Endodermal cell (in vitro differentiated cells): ENCODE results near the gene NT5C2. TPM values are rescaled to one million over a fixed set of nuclear protein-coding genes. Genes with fewer than 3 reads are reported as not detected.

ENCODE experiments used
- DNase-seq: peaks from one replicate; pipeline ENCODE4 v3.0.0-alpha.2; 2017
- H3K27ac ChIP-seq: 2 replicates; pipeline ENCODE4 v1.5.1; 2013; ENCODE audit warnings: mild to moderate bottlenecking, low read depth, low read length, moderate library complexity
- H3K27me3 ChIP-seq: 2 replicates; pipeline ENCODE4 v1.6.1; 2013; ENCODE audit warnings: mild to moderate bottlenecking, low read length, moderate library complexity; ENCODE audit not compliant: insufficient read depth, control insufficient read depth, poor library complexity, severe bottlenecking
- H3K36me3 ChIP-seq: 2 replicates; pipeline ENCODE4 v1.7.0; 2013; ENCODE audit warnings: mild to moderate bottlenecking, low read length, moderate library complexity; ENCODE audit not compliant: control insufficient read depth, insufficient read depth
- H3K4me1 ChIP-seq: one replicate; pipeline ENCODE4 v1.7.0; 2013; ENCODE audit warnings: low read length; ENCODE audit not compliant: control insufficient read depth, insufficient read depth
- H3K4me3 ChIP-seq: 2 replicates; pipeline ENCODE4 v1.5.1; 2013; ENCODE audit warnings: mild to moderate bottlenecking, low read length, moderate library complexity
- H3K9ac ChIP-seq: 2 replicates; pipeline ENCODE4 v1.6.1; 2013; ENCODE audit warnings: mild to moderate bottlenecking, low read length, moderate library complexity; ENCODE audit not compliant: poor library complexity, severe bottlenecking; ENCODE audit errors: extremely low read depth
- H3K9me3 ChIP-seq: 2 replicates; pipeline ENCODE4 v1.6.1; 2013; ENCODE audit warnings: mild to moderate bottlenecking, low read length, moderate library complexity; ENCODE audit not compliant: control insufficient read depth
- H3K27ac Mint-ChIP-seq: 2 replicates; pipeline ENCODE4 v1.8.0; 2020; ENCODE audit warnings: mixed read lengths
- H3K27me3 Mint-ChIP-seq: 2 replicates; pipeline ENCODE4 v1.8.0; 2021; ENCODE audit warnings: mild to moderate bottlenecking, mixed read lengths; ENCODE audit not compliant: insufficient read depth
- H3K36me3 Mint-ChIP-seq: 2 replicates; pipeline ENCODE4 v1.8.0; 2020; ENCODE audit warnings: low read depth, mixed read lengths
- H3K4me1 Mint-ChIP-seq: 2 replicates; pipeline ENCODE4 v1.8.0; 2020; ENCODE audit warnings: mixed read lengths
- H3K4me3 Mint-ChIP-seq: 2 replicates; pipeline ENCODE4 v1.8.0; 2020; ENCODE audit warnings: mild to moderate bottlenecking, moderate library complexity, mixed read lengths
- H3K9me3 Mint-ChIP-seq: 2 replicates; pipeline ENCODE4 v1.8.0; 2020; ENCODE audit warnings: mild to moderate bottlenecking, mixed read lengths
- CTCF ChIP-seq: fragments of 200-600 bp; sonication (generic); conservative IDR thresholded peaks from 2 replicates; pipeline ENCODE4 v1.5.0; 2021; ENCODE audit warnings: antibody characterized with exemption, mild to moderate bottlenecking
- WGBS, 2 experiments: methylation state at CpG; one replicate each; pipeline versions ENCODE4 v1.1.5 to v1.1.7; 2013; ENCODE audit warnings: missing lambda C conversion rate in 2 of 2, mixed read lengths in 1 of 2; ENCODE audit not compliant: insufficient coverage in 1 of 2, insufficient read length in 1 of 2; 5-methylcytosine and 5-hydroxymethylcytosine counted together
- total RNA-seq, 2 donors: library from RNA; stranded (reverse); fragmentation: NEBNext Ultra II Directional in 1 of 2; extraction: Animal tissue kit (Norgen Biotek cat#: 25700) in 1 of 2; gene quantifications; 2 replicates in 1 of 2; 3 replicates in 1 of 2; pipeline ENCODE4 v1.2.1, GENCODE V29; 2021

NT5C2 gene
- total RNA-seq, 2 donors from 2014 or later: 122 to 148 TPM

GRCh38 chr10:103110407-103110806, 82.7 kb downstream of the NT5C2 start:
- Histone ChIP-seq H3K4me1 (peaks cover 8% of the 10 kb centered on the region), H3K27ac (no peak overlapping the region), H3K27me3 (no peaks in the 10 kb centered on the region), H3K9ac (no peak overlapping the region), H3K36me3 (peaks cover 38% of the 10 kb centered on the region), H3K9me3 (no peaks in the 10 kb centered on the region), H3K4me3 (no peak overlapping the region)
- no peak overlapping the region for H3K4me3 Mint-ChIP-seq
- H3K36me3 Mint-ChIP-seq: peaks cover 35% of the 10 kb centered on the region
- H3K4me1 Mint-ChIP-seq: peaks cover 24% of the 10 kb centered on the region
- H3K9me3 Mint-ChIP-seq: no peaks in the 10 kb centered on the region
- H3K27ac Mint-ChIP-seq: no peak overlapping the region
- no peaks in the 10 kb centered on the region for H3K27me3 Mint-ChIP-seq
- TF ChIP-seq CTCF: no peak
- no peak for DNase-seq

- H3K36me3 Mint-ChIP-seq: peaks cover 35% of the 10 kb centered on the region
- H3K27me3 ChIP-seq: no peaks in the 10 kb centered on the region
- no peak overlapping the region for H3K27ac Mint-ChIP-seq
- no peaks in the 10 kb centered on the region for H3K9me3 ChIP-seq
- no peak overlapping the region for H3K4me3 Mint-ChIP-seq
- no peak overlapping the region for H3K9ac ChIP-seq
- no peak overlapping the region for H3K27ac ChIP-seq
- 93 to 100% methylated on average over 2 of the region's 2 CpGs for WGBS, 2 experiments
- H3K9me3 Mint-ChIP-seq: no peaks in the 10 kb centered on the region
- no peak for DNase-seq
- no peaks in the 10 kb centered on the region for H3K27me3 Mint-ChIP-seq
- peaks cover 43% of the 10 kb centered on the region for H3K36me3 ChIP-seq
- H3K4me3 ChIP-seq: no peak overlapping the region
- TF ChIP-seq CTCF: no peak
- H3K4me1 Mint-ChIP-seq: peaks cover 20% of the 10 kb centered on the region
- H3K4me1 ChIP-seq: peaks cover 6% of the 10 kb centered on the region
Measured at GRCh38 chr10:103109821-103110220, 83.3 kb downstream of the NT5C2 start.

GRCh38 chr10:103106539-103106938, 86.5 kb downstream of the NT5C2 start:
- Mint-ChIP-seq H3K36me3 (peaks cover 50% of the 10 kb centered on the region), H3K9me3 (no peaks in the 10 kb centered on the region), H3K27me3 (no peaks in the 10 kb centered on the region), H3K4me1 (peaks cover 12% of the 10 kb centered on the region), H3K4me3 (no peak overlapping the region), H3K27ac (no peak overlapping the region)
- Histone ChIP-seq H3K9me3 (no peaks in the 10 kb centered on the region), H3K9ac (no peak overlapping the region), H3K4me1 (no peaks in the 10 kb centered on the region), H3K4me3 (no peak overlapping the region), H3K36me3 (peaks cover 69% of the 10 kb centered on the region), H3K27me3 (no peaks in the 10 kb centered on the region), H3K27ac (no peak overlapping the region)
- DNase-seq: no peak
- TF ChIP-seq CTCF: no peak
